H1 (cell line): ENCODE measurements around the gene ZFTA. TPM values are rescaled to one million over a fixed set of nuclear protein-coding genes. Genes with fewer than 3 reads are reported as not detected.

Experiments
- CTCF ChIA-PET: fragments of 300-600 bp; sonication (Branson Sonifier 250); formaldehyde crosslinking; loops from one replicate; lab custom pipeline; 2021; ENCODE audit not compliant: partially characterized antibody; lab: Charles Lee
- POLR2A ChIA-PET: fragments of 300-600 bp; sonication (Branson Sonifier 250); formaldehyde crosslinking; loops from one replicate; lab custom pipeline; 2021; ENCODE audit warnings: inconsistent platforms; ENCODE audit not compliant: partially characterized antibody; lab: Charles Lee
- DNase-seq, 2 experiments: peaks; one replicate each; pipeline versions ENCODE4 v3.0.0 to v3.0.0-alpha.2; 2010 to 2022; ENCODE audit warnings: low spot score in 2 of 2, low read depth in 1 of 2, mixed read lengths in 1 of 2
- FAIRE-seq: peaks from 2 replicates; lab custom pipeline; 2011; peaks lifted over from hg19 to GRCh38; lab: Jason Lieb, UNC
- H2AFZ ChIP-seq: 2 replicates; pipeline ENCODE4 v1.8.1; 2012; ENCODE audit warnings: low read length, inconsistent platforms
- H2AK5ac ChIP-seq: 2 replicates; pipeline ENCODE4 v1.6.1; 2013; ENCODE audit warnings: low read depth, low read length
- H2BK120ac ChIP-seq: replicated peaks from 2 replicates; pipeline ENCODE3; 2013; ENCODE audit warnings: low read depth, low read length, inconsistent platforms
- H2BK12ac ChIP-seq: 2 replicates; pipeline ENCODE4 v1.6.1; 2013; ENCODE audit warnings: low read depth, low read length
- H2BK15ac ChIP-seq: 2 replicates; pipeline ENCODE4 v1.6.1; 2013; ENCODE audit warnings: low read length
- H2BK20ac ChIP-seq: 2 replicates; pipeline ENCODE4 v1.6.1; 2013; ENCODE audit warnings: low read length
- H2BK5ac ChIP-seq: 2 replicates; pipeline ENCODE4 v1.6.1; 2013; ENCODE audit warnings: low read depth, low read length
- H3K14ac ChIP-seq: 2 replicates; pipeline ENCODE4 v1.6.1; 2013; ENCODE audit warnings: inconsistent platforms; ENCODE audit not compliant: insufficient read length
- H3K18ac ChIP-seq: 2 replicates; pipeline ENCODE4 v1.6.1; 2013; ENCODE audit warnings: low read length; ENCODE audit errors: extremely low read depth
- H3K23ac ChIP-seq: 2 replicates; pipeline ENCODE4 v1.6.1; 2013; ENCODE audit warnings: inconsistent platforms; ENCODE audit not compliant: insufficient read length
- H3K23me2 ChIP-seq: 2 replicates; pipeline ENCODE4 v1.6.1; 2013; ENCODE audit warnings: low read depth, low read length
- H3K27ac ChIP-seq: 2 replicates; pipeline ENCODE4 v1.6.1; 2011; ENCODE audit warnings: low read depth, low read length, inconsistent platforms
- H3K27me3 ChIP-seq, 4 experiments: replicated peaks in 1 of 4; 1 replicate in 1 of 4; 2 replicates in 3 of 4; pipeline versions ENCODE4 v1.6.1 to v1.8.1; 2011 to 2013; ENCODE audit warnings: low read length in 3 of 4, mild to moderate bottlenecking in 3 of 4, inconsistent platforms in 2 of 4, mixed read lengths in 2 of 4, moderate library complexity in 1 of 4; ENCODE audit not compliant: control insufficient read depth in 3 of 4, insufficient read depth in 3 of 4; ENCODE audit errors: extremely low read depth in 1 of 4
- H3K36me3 ChIP-seq, 4 experiments: 2 replicates each; pipeline versions ENCODE4 v1.6.1 to v1.8.1; 2011 to 2013; ENCODE audit warnings: mild to moderate bottlenecking in 4 of 4, low read length in 3 of 4, moderate library complexity in 2 of 4, control low read depth in 1 of 4, inconsistent platforms in 1 of 4; ENCODE audit not compliant: insufficient read depth in 4 of 4, control insufficient read depth in 2 of 4
- H3K4ac ChIP-seq: replicated peaks from 2 replicates; pipeline ENCODE3; 2013; ENCODE audit warnings: low read length, low read depth, mixed read lengths, inconsistent platforms; ENCODE audit not compliant: insufficient read length
- H3K4me1 ChIP-seq, 4 experiments: replicated peaks in 1 of 4; 1 replicate in 1 of 4; 2 replicates in 3 of 4; pipeline versions ENCODE4 v1.6.1 to v1.8.1; 2011 to 2013; ENCODE audit warnings: low read length in 3 of 4, inconsistent platforms in 2 of 4, mixed read lengths in 1 of 4; ENCODE audit not compliant: insufficient read depth in 4 of 4, control insufficient read depth in 3 of 4
- H3K4me2 ChIP-seq, 2 experiments: 2 replicates each; pipeline versions ENCODE4 v1.6.1 to v1.8.1; 2011 to 2013; ENCODE audit warnings: low read depth in 2 of 2, low read length in 2 of 2, control low read depth in 1 of 2, inconsistent platforms in 1 of 2, mild to moderate bottlenecking in 1 of 2; ENCODE audit not compliant: insufficient read depth in 1 of 2
- H3K4me3 ChIP-seq, 4 experiments: fragments of 200-600, 300-600 bp in 1 of 4; sonication (generic), shearing (Covaris generic), sonication (Bioruptor Twin) in 1 of 4; 2 replicates each; pipeline versions ENCODE4 v1.5.1 to v1.8.1; 2011 to 2016; ENCODE audit warnings: low read length in 4 of 4, low read depth in 3 of 4, control low read depth in 2 of 4, inconsistent platforms in 2 of 4, mild to moderate bottlenecking in 2 of 4, mixed read lengths in 1 of 4, moderate library complexity in 1 of 4; ENCODE audit not compliant: insufficient read depth in 2 of 4; ENCODE audit errors: extremely low read depth in 1 of 4
- H3K56ac ChIP-seq: replicated peaks from 2 replicates; pipeline ENCODE3; 2013; ENCODE audit warnings: low read depth, mild to moderate bottlenecking, mixed read lengths, low read length, inconsistent platforms; ENCODE audit not compliant: insufficient read length
- H3K79me1 ChIP-seq: 2 replicates; pipeline ENCODE4 v1.6.1; 2013; ENCODE audit warnings: low read depth, low read length, control low read depth
- H3K79me2 ChIP-seq, 2 experiments: 2 replicates each; pipeline versions ENCODE4 v1.6.1 to v1.8.1; 2012 to 2013; ENCODE audit warnings: low read length in 2 of 2, mild to moderate bottlenecking in 2 of 2, inconsistent platforms in 1 of 2; ENCODE audit not compliant: insufficient read depth in 2 of 2, control insufficient read depth in 1 of 2
- H3K9ac ChIP-seq, 4 experiments: replicated peaks in 1 of 4; 1 replicate in 1 of 4; 2 replicates in 3 of 4; pipeline versions ENCODE4 v1.6.1 to v1.8.1; 2011 to 2013; ENCODE audit warnings: low read depth in 3 of 4, low read length in 3 of 4, control low read depth in 2 of 4, mild to moderate bottlenecking in 2 of 4, moderate library complexity in 2 of 4, inconsistent platforms in 1 of 4; ENCODE audit errors: extremely low read depth in 1 of 4
- H3K9me3 ChIP-seq, 2 experiments: 2 replicates each; pipeline versions ENCODE4 v1.6.1 to v1.8.1; 2012 to 2013; ENCODE audit warnings: mild to moderate bottlenecking in 2 of 2, moderate library complexity in 2 of 2, control low read depth in 1 of 2, inconsistent platforms in 1 of 2, low read depth in 1 of 2, low read length in 1 of 2, mixed read lengths in 1 of 2; ENCODE audit not compliant: insufficient read depth in 2 of 2
- H4K20me1 ChIP-seq, 2 experiments: replicated peaks in 1 of 2; 2 replicates each; pipeline versions ENCODE3 to v1.8.1; 2011 to 2013; ENCODE audit warnings: inconsistent platforms in 2 of 2, low read length in 2 of 2, mild to moderate bottlenecking in 1 of 2; ENCODE audit not compliant: insufficient read depth in 2 of 2, control insufficient read depth in 1 of 2
- H4K5ac ChIP-seq: 2 replicates; pipeline ENCODE4 v1.6.1; 2013; ENCODE audit warnings: low read length, low read depth, mixed read lengths, inconsistent platforms; ENCODE audit not compliant: insufficient read length
- H4K8ac ChIP-seq: 2 replicates; pipeline ENCODE4 v1.8.0; 2013; ENCODE audit warnings: mild to moderate bottlenecking, moderate library complexity, low read length, inconsistent platforms; ENCODE audit not compliant: insufficient read depth; ENCODE audit errors: extremely low read depth
- H4K91ac ChIP-seq: replicated peaks from 2 replicates; pipeline ENCODE3; 2013; ENCODE audit warnings: low read length, mixed read lengths, inconsistent platforms; ENCODE audit not compliant: insufficient read length
- CHD1 ChIP-seq: IDR thresholded peaks from 2 replicates; pipeline ENCODE4 v1.6.1; 2012; ENCODE audit warnings: low read depth, low read length, improper control_type of control experiment
- GABPA ChIP-seq: IDR thresholded peaks from 2 replicates; pipeline ENCODE4 v1.6.1; 2011; ENCODE audit warnings: mild to moderate bottlenecking, low read length, moderate library complexity, borderline replicate concordance; ENCODE audit not compliant: insufficient read depth
- MAFK ChIP-seq: IDR thresholded peaks from 2 replicates; pipeline ENCODE4 v1.6.1; 2012; ENCODE audit warnings: low read depth, mild to moderate bottlenecking, improper control_type of control experiment, low read length
- POLR2AphosphoS5 ChIP-seq: IDR thresholded peaks from 2 replicates; pipeline ENCODE4 v1.6.1; 2011; ENCODE audit warnings: low read depth, low read length
- SUZ12 ChIP-seq: fragments of 200-600 bp; sonication (generic); IDR thresholded peaks from 2 replicates; pipeline ENCODE4 v1.6.1; 2012; ENCODE audit warnings: mild to moderate bottlenecking, inconsistent platforms, low read length, moderate library complexity, mixed read lengths
- TAF1 ChIP-seq: IDR thresholded peaks from 2 replicates; pipeline ENCODE4 v1.6.1; 2011; ENCODE audit warnings: mild to moderate bottlenecking, low read depth, low read length
- TBP ChIP-seq: IDR thresholded peaks from 2 replicates; pipeline ENCODE4 v1.6.1; 2011; ENCODE audit warnings: low read depth, low read length, improper control_type of control experiment
- TEAD4 ChIP-seq: IDR thresholded peaks from 2 replicates; pipeline ENCODE4 v1.6.1; 2012; ENCODE audit warnings: low read depth, low read length, inconsistent platforms, mixed read lengths
- WGBS, 2 experiments: shearing (Covaris generic) in 1 of 2; methylation state at CpG; one replicate each; pipeline versions ENCODE4 v1.1.6 to v1.1.7; 2013 to 2015; ENCODE audit warnings: low lambda C conversion rate in 2 of 2, mixed read lengths in 2 of 2, inconsistent platforms in 1 of 2, low coverage in 1 of 2, missing lambda C conversion rate in 1 of 2; ENCODE audit not compliant: insufficient replicate concordance in 2 of 2, insufficient coverage in 1 of 2, insufficient read length in 1 of 2; ENCODE audit errors: extremely low coverage in 1 of 2, missing lambda C conversion rate in 1 of 2; 5-methylcytosine and 5-hydroxymethylcytosine counted together
- polyA plus RNA-seq, 7 experiments: library from polyadenylated mRNA; depleted of rRNA in 3 of 7; stranded (reverse) in 5 of 7; unstranded in 2 of 7; fragments of >200 nt in 5 of 7; fragments of 200-250 nt in 2 of 7; gene quantifications; 1 replicate in 5 of 7; 2 replicates in 1 of 7; 4 replicates in 1 of 7; pipeline versions ENCODE4 v1.2.1 to v1.2.3, GENCODE V29; 2011 to 2013; ENCODE audit warnings: missing spikeins in 2 of 7, mixed read lengths in 2 of 7
- total RNA-seq: library from RNA; stranded (reverse); fragmentation: NEBNext Ultra II Directional; extraction: Animal tissue kit (Norgen Biotek cat#: 25700); gene quantifications from 2 replicates; pipeline ENCODE4 v1.2.1, GENCODE V29; 2021
- TF ChIP-seq, protein P1 (sequence below), 3 experiments: IDR thresholded peaks; 1 replicate in 2 of 3; 2 replicates in 1 of 3; pipeline versions ENCODE4 v1.5.1 to v1.6.1; 2011; ENCODE audit warnings: low read length in 3 of 3, mild to moderate bottlenecking in 3 of 3, inconsistent platforms in 2 of 3, low read depth in 1 of 3, moderate library complexity in 1 of 3; ENCODE audit not compliant: insufficient read depth in 1 of 3; ENCODE audit errors: control extremely low read depth in 1 of 3

The ZFTA gene
- total and polyA plus RNA-seq, 2 of the 8 experiments (the other 6 are each of a cell fraction or from before 2014, with no cell fraction given), result 9.5 to 34.0 TPM

DNA sequence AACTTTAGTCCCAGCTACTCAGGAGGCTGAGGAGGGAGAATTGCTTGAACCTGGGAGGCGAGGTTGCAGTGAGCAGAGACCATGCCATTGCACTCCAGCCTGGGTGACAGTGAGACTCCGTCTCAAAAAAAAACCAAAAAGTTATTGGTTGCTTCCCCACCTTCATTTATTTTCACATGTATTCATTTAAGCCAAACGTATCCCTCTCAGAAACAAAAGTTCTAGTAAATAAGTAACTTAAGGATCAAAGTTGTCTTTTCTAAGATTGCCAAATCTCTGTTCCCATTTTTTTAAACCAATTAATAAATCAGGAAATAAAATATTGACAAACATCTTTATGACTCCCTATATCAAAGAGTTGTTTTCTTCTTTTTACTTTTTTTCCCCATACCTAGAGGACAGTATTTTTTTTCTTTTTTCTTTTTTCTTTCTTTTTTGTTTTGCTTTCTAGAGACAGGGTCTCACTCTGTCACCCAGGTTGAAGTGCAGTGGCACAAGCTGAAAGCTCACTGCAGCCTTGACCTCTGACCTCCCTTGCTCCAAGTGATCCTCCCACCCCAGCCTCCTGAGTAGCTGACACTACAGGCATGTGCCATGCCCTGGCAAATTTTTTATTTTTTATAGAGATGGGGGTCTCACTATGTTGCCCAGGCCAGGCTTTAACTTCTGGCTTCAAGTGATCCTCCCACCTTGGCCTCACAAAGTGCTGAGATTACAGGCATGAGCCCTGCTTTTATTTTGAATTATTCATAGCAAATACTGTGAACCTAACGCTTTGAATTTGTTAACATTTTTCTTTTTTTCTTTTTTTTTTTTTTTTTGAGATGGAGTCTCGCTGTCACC is 11.4 kb downstream of the ZFTA start:
- FAIRE-seq, result no peak
- no peaks in the 10 kb centered on the region for H3K9me3 ChIP-seq
- peaks cover 9 to 10% of the 10 kb centered on the region in 2 experiments for H4K20me1 ChIP-seq
- H2AK5ac ChIP-seq, result no peak overlapping the region
- no peak overlapping the region for H2BK12ac ChIP-seq
- 96% methylated on average over 4 of the region's 5 CpGs; no CpG with 5 or more reads in 1 of the 2 experiments for WGBS, 2 experiments
- POLR2A ChIA-PET, result interaction anchor here (0.8 to 1.8 kb wide), 2 partner anchors 9 to 57 kb away, joined by 3 to 5 read pairs; no protein-coding TSS in a partner anchor
- H2BK15ac ChIP-seq, result no peak overlapping the region
- H3K9ac ChIP-seq, result no peak overlapping the region
- no peak overlapping the region for H2BK120ac ChIP-seq
- no peak overlapping the region for H3K14ac ChIP-seq
- no peak overlapping the region for H3K18ac ChIP-seq
- peaks cover 0 to 20% of the 10 kb centered on the region in 2 experiments; a peak in 2 of 4 replicates for H3K79me2 ChIP-seq
- no peak overlapping the region for H2BK5ac ChIP-seq
- H2BK20ac ChIP-seq, result no peak overlapping the region
- H2AFZ ChIP-seq, result no peak overlapping the region
- no peak overlapping the region for H3K4me2 ChIP-seq
- H3K27ac ChIP-seq, result no peak overlapping the region
- H3K23me2 ChIP-seq, result peaks cover 4% of the 10 kb centered on the region; the same call in 1 of the 2 replicates
- H3K4me1 ChIP-seq, result peaks cover 0 to 13% (median 5%) of the 10 kb centered on the region in 4 experiments; a peak in 5 of 7 replicates
- no peak overlapping the region for H3K56ac ChIP-seq
- H4K91ac ChIP-seq, result no peak overlapping the region
- H3K36me3 ChIP-seq, result peaks cover 5 to 57% (median 19%) of the 10 kb centered on the region in 4 experiments
- H3K23ac ChIP-seq, result no peak overlapping the region
- no peaks in the 10 kb centered on the region for H3K27me3 ChIP-seq
- H4K5ac ChIP-seq, result no peak overlapping the region
- H4K8ac ChIP-seq, result no peak overlapping the region
- no peak overlapping the region for H3K4ac ChIP-seq
- no peak for DNase-seq
- CTCF ChIA-PET, result interaction anchor here (0.6 to 1.7 kb wide), 2 partner anchors 51 to 117 kb away, joined by 3 to 4 read pairs; no protein-coding TSS in a partner anchor
- no peaks in the 10 kb centered on the region; the same call in 1 of the 2 replicates for H3K79me1 ChIP-seq
- H3K4me3 ChIP-seq, result no peak overlapping the region
- TF ChIP-seq TBP, result no peak
- TF ChIP-seq TAF1, result no peak
- TF ChIP-seq, protein P1, sequence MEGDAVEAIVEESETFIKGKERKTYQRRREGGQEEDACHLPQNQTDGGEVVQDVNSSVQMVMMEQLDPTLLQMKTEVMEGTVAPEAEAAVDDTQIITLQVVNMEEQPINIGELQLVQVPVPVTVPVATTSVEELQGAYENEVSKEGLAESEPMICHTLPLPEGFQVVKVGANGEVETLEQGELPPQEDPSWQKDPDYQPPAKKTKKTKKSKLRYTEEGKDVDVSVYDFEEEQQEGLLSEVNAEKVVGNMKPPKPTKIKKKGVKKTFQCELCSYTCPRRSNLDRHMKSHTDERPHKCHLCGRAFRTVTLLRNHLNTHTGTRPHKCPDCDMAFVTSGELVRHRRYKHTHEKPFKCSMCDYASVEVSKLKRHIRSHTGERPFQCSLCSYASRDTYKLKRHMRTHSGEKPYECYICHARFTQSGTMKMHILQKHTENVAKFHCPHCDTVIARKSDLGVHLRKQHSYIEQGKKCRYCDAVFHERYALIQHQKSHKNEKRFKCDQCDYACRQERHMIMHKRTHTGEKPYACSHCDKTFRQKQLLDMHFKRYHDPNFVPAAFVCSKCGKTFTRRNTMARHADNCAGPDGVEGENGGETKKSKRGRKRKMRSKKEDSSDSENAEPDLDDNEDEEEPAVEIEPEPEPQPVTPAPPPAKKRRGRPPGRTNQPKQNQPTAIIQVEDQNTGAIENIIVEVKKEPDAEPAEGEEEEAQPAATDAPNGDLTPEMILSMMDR (IDR thresholded peaks at IDR 0.05; ENCODE audit: control extremely low read depth in 1 of 3, insufficient read depth in 1 of 3, low read depth in 1 of 3, low read length in 3 of 3), result no peak
- no peak for TF ChIP-seq MAFK
- TF ChIP-seq GABPA, result no peak
- TF ChIP-seq SUZ12, result no peak
- TF ChIP-seq CHD1, result no peak
- no peak for TF ChIP-seq POLR2AphosphoS5
- TF ChIP-seq TEAD4, result no peak
